HG02642 (cell line): Measurements from ENCODE around the gene BBS7.

Source experiments
- ATAC-seq: cut with Tn5 transposase; IDR thresholded peaks from one replicate; pipeline ENCODE4 v1.9.1; 2021; ENCODE audit warnings: mild to moderate bottlenecking; ENCODE audit not compliant: unreplicated experiment, poor library complexity

The BBS7 gene

GRCh38 chr4:121829511-121829910, 40.8 kb downstream of the BBS7 start:
- ATAC-seq = no peak

DNA sequence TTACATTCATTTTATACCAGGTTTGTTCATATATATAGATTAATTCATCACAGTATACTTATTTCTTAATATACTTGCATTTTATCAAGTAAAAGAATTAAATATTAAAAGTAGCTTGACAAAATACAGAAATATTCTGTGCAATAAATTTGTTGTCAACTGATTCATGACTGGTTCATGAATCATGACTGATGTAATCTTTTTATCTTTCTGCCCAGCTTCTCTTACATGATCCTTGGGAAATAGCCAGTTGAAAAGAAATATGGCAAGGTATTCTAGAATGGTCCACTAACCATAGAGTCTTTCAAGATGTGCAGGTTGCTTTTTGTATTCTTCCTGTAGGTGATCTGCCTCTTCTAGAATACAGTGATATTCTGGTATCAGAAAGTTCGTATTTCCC, 42.4 kb downstream of the BBS7 start:
- no peak for ATAC-seq

GRCh38 chr4:121824950-121825349, 45.3 kb downstream of the BBS7 start:
- no peak for ATAC-seq

DNA sequence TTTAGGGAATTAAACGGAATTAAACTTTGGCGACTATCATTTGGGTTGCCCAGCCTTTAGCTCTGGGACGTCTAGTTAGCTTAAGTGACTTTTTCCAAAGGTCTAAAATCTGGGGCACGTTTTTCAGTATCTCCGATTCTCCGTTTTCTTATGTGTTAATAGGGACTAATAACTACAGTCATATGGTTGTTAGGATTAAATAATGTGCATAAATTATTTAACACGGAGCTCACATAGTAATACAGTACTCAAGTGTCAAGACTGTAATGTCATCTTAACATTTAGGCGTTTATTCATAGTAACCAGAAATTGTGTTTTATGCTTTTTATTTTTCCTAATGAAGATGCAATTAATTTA, 46.1 kb downstream of the BBS7 start:
- peak; percentile 3 for ATAC-seq

DNA sequence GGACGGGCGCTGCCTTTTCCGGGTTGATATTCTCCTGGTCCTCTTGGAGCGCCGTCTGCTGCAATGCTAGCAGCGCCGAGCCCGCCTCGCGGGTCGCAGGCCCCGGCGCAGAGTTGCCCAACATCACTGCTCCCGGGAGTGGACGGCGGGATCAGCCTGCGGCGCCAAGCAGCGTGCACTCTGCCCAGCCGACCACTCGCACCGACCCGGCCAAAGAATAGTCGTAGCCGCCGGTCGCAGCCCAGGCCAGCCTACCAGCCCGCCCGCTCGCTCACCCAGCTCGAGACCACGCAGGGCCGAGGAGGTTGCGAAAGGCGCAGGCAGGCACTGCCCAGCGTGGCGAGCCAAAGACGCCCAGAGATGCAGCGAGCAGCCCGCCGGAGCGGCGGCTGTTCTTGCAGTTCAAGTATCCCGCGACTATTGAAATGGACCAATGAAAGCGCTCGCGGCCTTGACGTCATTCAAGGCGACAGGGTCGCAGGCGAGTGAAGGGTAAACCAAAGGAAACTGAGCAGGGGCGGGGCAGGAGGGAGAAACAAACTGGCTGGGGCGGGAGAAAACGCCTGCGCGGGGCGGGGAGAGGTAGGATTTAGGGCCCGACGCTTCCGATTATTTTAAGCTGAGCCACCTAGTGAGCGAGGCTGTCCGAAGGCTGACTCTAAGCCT, 46.6 kb downstream of the BBS7 start, which contains the start of gene CCNA2:
CCNA2 (minus strand) TSS at position 379 of the 666 bp plus-strand sequence; CDS start at position 124, 255 bp downstream.
- ATAC-seq = peak; percentile 94

DNA sequence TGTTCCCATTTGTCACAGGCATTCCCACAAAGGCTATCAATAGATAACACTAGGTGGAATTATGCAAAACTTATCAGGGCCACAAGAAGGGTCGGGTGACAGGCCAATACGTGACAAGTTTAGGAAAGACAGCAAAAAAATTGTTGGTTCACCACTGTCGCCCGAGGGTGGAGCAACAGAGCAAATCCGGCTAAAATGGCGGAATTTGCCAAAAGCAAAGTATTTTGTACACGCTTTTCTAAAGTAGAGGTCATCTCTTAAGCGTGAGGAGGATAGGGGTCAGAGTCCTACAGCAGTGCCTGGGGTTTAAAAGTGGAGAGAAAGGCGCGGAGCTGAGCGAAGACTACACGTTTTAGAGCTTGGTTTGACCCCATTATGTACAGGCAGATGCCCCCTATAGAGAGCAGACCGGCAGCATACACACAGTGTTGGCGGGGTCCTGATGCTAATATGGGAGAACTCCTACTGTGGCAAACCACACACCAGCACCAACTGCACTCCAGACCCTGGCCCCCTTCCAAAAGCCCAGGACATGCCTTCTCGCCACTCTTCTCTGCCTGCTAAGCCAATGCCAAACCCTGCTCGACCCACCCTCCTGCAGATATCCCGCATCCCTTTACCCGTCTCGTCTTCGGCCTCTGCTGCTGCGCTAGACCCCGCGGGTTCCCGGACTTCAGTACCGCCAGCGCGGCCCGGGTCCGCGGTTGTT, 47.3 kb downstream of the BBS7 start:
- peak; percentile 39 for ATAC-seq

DNA sequence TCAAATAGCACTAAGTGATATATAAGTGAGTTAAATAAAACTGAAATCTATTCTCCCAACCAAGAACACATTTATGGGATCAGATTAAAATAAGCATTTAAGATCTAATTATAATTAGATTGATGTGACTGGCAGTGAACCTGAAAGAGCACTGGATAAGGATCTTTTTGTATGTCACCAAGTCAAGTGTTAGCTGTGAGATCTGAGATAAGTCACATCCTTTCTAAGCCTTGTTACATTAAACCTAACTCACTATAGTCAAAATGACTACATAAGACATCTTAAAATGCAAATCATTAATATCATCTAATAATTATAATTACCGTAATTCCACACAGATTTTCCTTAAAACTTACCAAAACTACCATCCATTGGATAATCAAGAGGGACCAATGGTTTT, 48.2 kb downstream of the BBS7 start:
- no peak for ATAC-seq

DNA sequence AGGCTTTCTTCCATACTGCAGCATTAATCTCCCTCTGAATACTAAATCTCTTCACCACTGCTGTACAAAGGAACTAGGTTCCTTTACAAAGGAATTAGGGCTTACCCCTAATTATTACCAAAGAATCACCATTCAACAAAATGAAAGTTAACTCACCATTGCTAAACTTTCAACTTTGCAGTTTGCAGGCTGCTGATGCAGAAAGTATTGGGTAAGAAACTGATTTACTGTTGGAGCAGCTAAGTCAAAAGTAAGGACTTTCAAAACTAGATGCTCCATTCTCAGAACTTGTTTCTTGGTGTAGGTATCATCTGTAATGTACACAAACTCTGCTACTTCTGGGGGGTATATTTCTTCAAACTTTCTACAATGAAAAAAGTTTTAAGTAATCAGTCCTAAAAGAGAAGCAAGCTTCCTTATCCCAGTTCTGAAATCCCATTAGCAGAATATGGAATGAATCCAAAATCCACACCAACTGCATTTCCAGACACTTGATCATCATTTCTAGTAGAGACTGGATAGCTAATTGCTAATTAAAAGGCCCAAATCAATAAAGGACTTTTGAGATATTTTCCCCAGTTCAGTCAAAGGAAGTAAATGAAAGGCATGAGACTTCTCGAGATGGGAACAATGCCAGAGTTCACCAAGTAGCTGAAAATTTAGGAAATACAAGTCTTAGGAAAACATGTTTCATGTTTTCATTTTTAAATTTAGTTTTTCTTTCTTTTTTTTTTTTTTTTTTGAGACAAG, 50.9 kb downstream of the BBS7 start:
- ATAC-seq = no peak

DNA sequence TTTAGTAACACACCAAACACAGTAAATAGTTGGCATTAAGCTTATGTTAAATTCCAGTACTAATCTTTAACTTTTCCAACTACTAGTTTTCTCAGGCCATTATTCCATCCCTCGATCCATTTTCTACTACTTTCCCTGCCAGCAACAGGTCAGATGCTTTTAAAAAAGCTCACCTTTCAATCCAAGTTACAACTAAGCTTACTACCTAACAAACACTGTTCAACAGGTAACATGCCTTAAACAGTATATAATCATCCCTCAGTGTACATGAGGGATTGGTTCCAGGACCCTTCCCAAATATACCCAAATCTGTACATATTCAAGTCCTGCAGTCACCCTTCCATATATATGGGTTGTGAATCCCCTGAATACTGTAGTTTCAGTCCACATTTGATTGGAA, 52.1 kb downstream of the BBS7 start:
- ATAC-seq = no peak

- no peak for ATAC-seq
Observed at GRCh38 chr4:121817701-121818100, 52.6 kb downstream of the BBS7 start.

DNA sequence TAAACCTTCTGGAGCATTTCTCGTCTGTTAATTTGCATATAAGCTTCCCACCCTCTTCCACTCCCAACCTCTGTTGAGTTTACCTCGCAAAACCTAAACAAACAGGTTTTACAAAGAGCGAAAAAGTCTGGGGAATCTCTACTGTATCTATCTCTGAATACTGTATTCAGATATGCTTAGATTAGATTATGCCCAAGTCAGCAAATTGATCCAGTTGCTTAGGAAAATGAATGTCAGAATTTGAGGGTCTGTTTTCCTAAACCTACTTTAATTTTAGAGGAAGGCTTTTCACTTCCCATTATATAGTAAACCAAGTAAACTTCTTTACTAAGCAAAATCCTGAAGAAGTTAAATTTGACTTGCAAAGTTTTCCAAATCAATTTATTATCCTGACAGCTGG, 53.3 kb downstream of the BBS7 start:
- ATAC-seq = no peak

GRCh38 chr4:121814756-121815155, 55.5 kb downstream of the BBS7 start:
- ATAC-seq = no peak

DNA sequence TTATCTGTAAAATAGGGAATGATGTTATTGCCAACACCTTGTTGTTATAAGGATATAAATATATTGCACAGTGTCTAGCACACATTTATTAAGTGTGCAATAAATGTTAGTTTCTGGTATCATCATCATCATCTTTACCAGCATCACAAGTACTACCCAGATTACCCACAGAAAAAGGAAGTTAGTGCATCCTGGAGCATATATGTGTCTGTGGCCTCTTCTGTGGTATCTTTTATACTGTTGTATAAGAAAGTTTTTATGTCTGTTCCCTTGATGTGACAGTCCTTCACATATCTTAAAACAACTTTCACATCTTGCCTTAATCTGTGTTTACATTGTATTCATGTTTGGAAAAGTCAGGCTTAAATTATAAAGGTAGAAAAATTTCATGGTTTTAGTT, 59.2 kb downstream of the BBS7 start:
- ATAC-seq = no peak

- ATAC-seq = no peak
Observed at GRCh38 chr4:121806411-121806810, 63.9 kb downstream of the BBS7 start.

DNA sequence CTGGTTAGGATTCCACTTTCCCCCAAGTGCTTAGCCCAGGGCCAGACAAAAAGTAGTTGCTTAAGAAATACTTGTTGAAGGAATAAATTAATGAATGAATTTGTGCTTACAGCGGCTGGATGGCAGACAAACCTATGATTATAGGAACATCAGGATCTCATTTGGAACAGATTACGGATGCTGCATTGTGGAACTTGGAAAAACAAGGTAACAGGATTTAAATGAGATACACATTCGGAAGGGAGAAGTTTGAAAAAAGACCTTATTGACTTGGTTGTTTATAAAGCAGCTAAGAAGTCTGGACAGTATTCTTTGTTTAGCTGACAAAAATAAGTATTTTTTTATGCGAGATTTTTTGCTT, 68.6 kb downstream of the BBS7 start:
- ATAC-seq = no peak

- peak; percentile 89 for ATAC-seq
Observed at GRCh38 chr4:121800961-121801714, 69.1 kb downstream of the BBS7 start, which contains the start of gene EXOSC9. TSS of gene EXOSC9 (plus strand) at chr4:121801323. CDS start at chr4:121801425, 102 bp downstream.

- peak; percentile 27 for ATAC-seq
Observed at GRCh38 chr4:121800638-121800960, 69.7 kb downstream of the BBS7 start.

- no peak for ATAC-seq
Observed at GRCh38 chr4:121799867-121800501, 70.3 kb downstream of the BBS7 start.

- no peak for ATAC-seq
Observed at GRCh38 chr4:121799208-121799823, 71.0 kb downstream of the BBS7 start.

DNA sequence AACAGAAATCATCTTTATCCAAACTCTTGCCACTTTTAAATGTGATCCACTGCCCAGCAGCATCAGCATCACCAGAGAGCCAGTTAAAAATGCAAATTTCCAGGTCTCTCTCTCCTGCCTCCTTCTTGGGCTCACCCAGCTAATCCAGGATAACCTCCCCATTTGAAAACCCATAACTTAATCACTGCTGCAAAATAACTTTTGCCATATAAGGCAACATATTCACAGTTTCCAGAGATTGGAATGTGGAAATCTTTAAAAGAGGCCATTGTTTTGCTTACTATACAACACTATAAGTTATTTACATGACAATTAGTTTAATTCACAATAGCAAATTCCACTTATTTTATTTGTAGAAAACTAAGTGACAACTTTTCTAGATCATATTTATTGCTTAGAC, 74.0 kb downstream of the BBS7 start:
- no peak for ATAC-seq
